Panc1 (cell line): ENCODE data around the gene TAAR9. TPM values are rescaled to one million over a fixed set of nuclear protein-coding genes. Genes with fewer than 3 reads are reported as not detected.

Source experiments
- ATAC-seq: fragments of 200-7000 bp; cut with Tn5 transposase; 2 replicates; pipeline ENCODE4 v1.9.1; 2020; ENCODE audit warnings: mild to moderate bottlenecking, moderate library complexity
- BruUV-seq: library from RNA; stranded (reverse); fragments of 400-500 nt; replicated peaks from 2 replicates; lab custom pipeline; 2021; lab: Mats Ljungman, UMichigan
- CTCF ChIA-PET: fragments of 300-600 bp; sonication (Branson Sonifier 250); formaldehyde crosslinking; loops from one replicate; lab custom pipeline; 2022; ENCODE audit warnings: antibody characterized with exemption; lab: Charles Lee
- POLR2A ChIA-PET: fragments of 300-600 bp; sonication (Branson Sonifier 250); formaldehyde crosslinking; loops from one replicate; lab custom pipeline; 2022; ENCODE audit warnings: antibody characterized with exemption; lab: Charles Lee
- DNase-seq: peaks from one replicate; pipeline ENCODE4 v3.0.0-alpha.2; 2010; ENCODE audit warnings: low read depth, low spot score
- H3K27ac ChIP-seq: 2 replicates; pipeline ENCODE4 v1.5.1; 2011; ENCODE audit warnings: mild to moderate bottlenecking, low read length, inconsistent platforms
- H3K27me3 ChIP-seq: fragments of 200-500 bp; sonication (Bioruptor generic); 2 replicates; pipeline ENCODE4 v1.6.0; 2014; ENCODE audit warnings: low read length, inconsistent platforms; ENCODE audit not compliant: control insufficient read depth, insufficient read depth
- H3K36me3 ChIP-seq: fragments of 200-500 bp; sonication (Bioruptor generic); 2 replicates; pipeline ENCODE4 v1.5.1; 2014; ENCODE audit warnings: inconsistent platforms, mild to moderate bottlenecking, low read length, moderate library complexity; ENCODE audit not compliant: control insufficient read depth, insufficient read depth
- H3K4me1 ChIP-seq: 2 replicates; pipeline ENCODE4 v1.5.1; 2011; ENCODE audit warnings: inconsistent platforms, mild to moderate bottlenecking, low read length, moderate library complexity; ENCODE audit not compliant: control insufficient read depth, insufficient read depth
- H3K4me3 ChIP-seq, 2 experiments: 2 replicates each; pipeline ENCODE4 v1.5.1; 2011 to 2012; ENCODE audit warnings: low read depth in 2 of 2, low read length in 2 of 2, mild to moderate bottlenecking in 2 of 2, inconsistent platforms in 1 of 2, moderate library complexity in 1 of 2
- H3K9me3 ChIP-seq: fragments of 200-500 bp; sonication (Bioruptor generic); 2 replicates; pipeline ENCODE4 v1.5.1; 2014; ENCODE audit warnings: low read depth, mild to moderate bottlenecking, inconsistent platforms, low read length, moderate library complexity; ENCODE audit not compliant: control insufficient read depth, insufficient read depth
- CTCF ChIP-seq: fragments of 450-650 bp; IDR thresholded peaks from 2 replicates; pipeline ENCODE4 v1.5.1; 2017; ENCODE audit warnings: mild to moderate bottlenecking
- POLR2AphosphoS5 ChIP-seq: IDR thresholded peaks from 2 replicates; pipeline ENCODE4 v1.6.1; 2012; ENCODE audit warnings: mild to moderate bottlenecking, low read depth, low read length, moderate library complexity
- REST ChIP-seq, 2 experiments: IDR thresholded peaks; 2 replicates each; pipeline ENCODE4 v1.6.1; 2011 to 2012; ENCODE audit warnings: low read depth in 2 of 2, control low read depth in 1 of 2, low read length in 1 of 2, mild to moderate bottlenecking in 1 of 2, moderate library complexity in 1 of 2; ENCODE audit not compliant: insufficient read depth in 1 of 2
- SIN3A ChIP-seq: IDR thresholded peaks from 2 replicates; pipeline ENCODE4 v1.6.1; 2012; ENCODE audit warnings: low read depth, mild to moderate bottlenecking, low read length, moderate library complexity, borderline replicate concordance; ENCODE audit not compliant: insufficient read depth
- TCF7L2 ChIP-seq: IDR thresholded peaks from 2 replicates; pipeline ENCODE4 v1.6.1; 2011; ENCODE audit warnings: mild to moderate bottlenecking, low read depth, low read length, inconsistent platforms
- in situ Hi-C: cut with HindIII; loops from 2 replicates; pipeline ENCODE4 v1.10.0; 2016; ENCODE audit warnings: low sequenced_read_pairs, low pct_unique_long_range_greater_than_20kb
- intact Hi-C: fragments of 100-400 bp; cut with micrococcal nuclease; formaldehyde crosslinking; loops from one replicate; pipeline ENCODE4 v1.10.0; 2022; ENCODE audit not compliant: unreplicated experiment
- total RNA-seq: library from RNA; stranded (reverse); gene quantifications from one replicate; pipeline ENCODE4 v1.2.1, GENCODE V29; 2021; ENCODE audit not compliant: unreplicated experiment

The TAAR9 gene
- total RNA-seq, 1 experiment from 2014 or later: not detected

- no peak for DNase-seq
- H3K36me3 ChIP-seq: peaks cover 3% of the 10 kb centered on the region; the same call in 1 of the 2 replicates
These were observed 31.6 kb upstream of the TAAR9 start for GRCh38 chr6:132506461-132506860.

More at GRCh38 chr6:132506461-132506860, 31.6 kb upstream of the TAAR9 start:
- intact Hi-C loops (no loop called here), in situ Hi-C loops (no loop called here)
- no TSS peak for BruUV-seq
- Histone ChIP-seq H3K4me3 (no peak overlapping the region), H3K27me3 (no peaks in the 10 kb centered on the region), H3K9me3 (no peaks in the 10 kb centered on the region), H3K4me1 (peaks cover 10% of the 10 kb centered on the region), H3K27ac (no peak overlapping the region)
- TF ChIP-seq SIN3A: no peak
- TF ChIP-seq TCF7L2: no peak
- TF ChIP-seq POLR2AphosphoS5: no peak
- no peak for TF ChIP-seq REST (IDR thresholded peaks at IDR 0.05; ENCODE audit: insufficient read depth in 1 of 2, low read depth in 2 of 2, low read length in 1 of 2)
- no peak for TF ChIP-seq CTCF
- ATAC-seq: no peak
- ChIA-PET CTCF (no interaction called here), POLR2A (no interaction called here)
